CMK (cell line): ENCODE results near the gene FOLR3.
"Not testable (repeated sequence)": the region's sequence is repeated elsewhere in the genome, so short reads cannot be mapped to it uniquely, and the experiment has no call there.

Experiments
- DNase-seq: peaks from one replicate; pipeline ENCODE4 v3.0.0-alpha.2; 2010; ENCODE audit warnings: low read depth

The FOLR3 gene

GRCh38 chr11:72162891-72163492, 27.5 kb downstream of the FOLR3 start:
- DNase-seq: no peak

- not testable (repeated sequence) for DNase-seq
Measured at GRCh38 chr11:72164187-72164586, 28.7 kb downstream of the FOLR3 start.

GRCh38 chr11:72169046-72169555, 33.6 kb downstream of the FOLR3 start:
- not testable (repeated sequence) for DNase-seq

- DNase-seq: not testable (repeated sequence)
Measured at GRCh38 chr11:72169754-72170153, 34.2 kb downstream of the FOLR3 start.

GRCh38 chr11:72172043-72172442, 36.5 kb downstream of the FOLR3 start:
- not testable (repeated sequence) for DNase-seq

- DNase-seq: no peak
Measured at GRCh38 chr11:72173291-72173690, 37.8 kb downstream of the FOLR3 start.

- no peak for DNase-seq
Measured at GRCh38 chr11:72174302-72175070, 39.0 kb downstream of the FOLR3 start.

- no peak for DNase-seq
Measured at GRCh38 chr11:72177656-72178055, 42.1 kb downstream of the FOLR3 start.

GRCh38 chr11:72179049-72179803, 43.7 kb downstream of the FOLR3 start:
- no peak for DNase-seq

- DNase-seq: no peak
Measured at GRCh38 chr11:72179804-72180396, 44.4 kb downstream of the FOLR3 start.

GRCh38 chr11:72180892-72181552, 45.5 kb downstream of the FOLR3 start:
- not testable (repeated sequence) for DNase-seq

- not testable (repeated sequence) for DNase-seq
Measured at GRCh38 chr11:72181553-72181958, 46.0 kb downstream of the FOLR3 start.

GRCh38 chr11:72188267-72188666, 52.7 kb downstream of the FOLR3 start:
- DNase-seq: no peak
